Measurements from ENCODE around the gene SLC35G2.

- TF ChIP-seq POLR2A (IDR thresholded peaks at IDR 0.05) = no peak
- TF ChIP-seq CTCF (IDR thresholded peaks at IDR 0.05) = no peak
Observed at GRCh38 chr3:136856665-136857064, 37.7 kb downstream of the SLC35G2 start.
